Ascending aorta (tissue), 2 donors: ENCODE data around the gene MAP3K6. TPM values are rescaled to one million over a fixed set of nuclear protein-coding genes. Genes with fewer than 3 reads are reported as not detected.

Experiments used
- DNase-seq, 2 donors: peaks; one replicate each; pipeline ENCODE4 v3.0.0-alpha.2; 2019; ENCODE audit warnings: low spot score in 2 of 2
- H3K27ac ChIP-seq, 2 donors: fragments of 200-600 bp; sonication (generic); one replicate each; pipeline ENCODE4 v1.5.1; 2016 to 2017; ENCODE audit warnings: mild to moderate bottlenecking in 1 of 2
- H3K27me3 ChIP-seq: fragments of 200-600 bp; sonication (generic); one replicate; pipeline ENCODE4 v1.5.1; 2017
- H3K36me3 ChIP-seq, 2 donors: fragments of 200-600 bp; sonication (generic); one replicate each; pipeline ENCODE4 v1.5.1; 2016
- H3K4me1 ChIP-seq, 2 donors: fragments of 200-600 bp; sonication (generic); one replicate each; pipeline ENCODE4 v1.5.1; 2016 to 2017; ENCODE audit warnings: mild to moderate bottlenecking in 1 of 2
- H3K4me3 ChIP-seq, 2 donors: fragments of 200-600 bp; sonication (generic); one replicate each; pipeline ENCODE4 v1.5.1; 2016 to 2017; ENCODE audit warnings: mild to moderate bottlenecking in 1 of 2
- H3K9me3 ChIP-seq, 2 donors: fragments of 200-600 bp; sonication (generic); one replicate each; pipeline ENCODE4 v1.5.1; 2016
- CTCF ChIP-seq, 3 experiments: fragments of 200-600 bp in 2 of 3; fragments of 450-650 bp in 1 of 3; sonication (generic) in 2 of 3; IDR thresholded peaks; one replicate each; pipeline ENCODE4 v1.5.1; 2016 to 2019; ENCODE audit warnings: antibody characterized with exemption in 3 of 3, mild to moderate bottlenecking in 1 of 3, moderate library complexity in 1 of 3
- intact Hi-C: fragments of 100-400 bp; cut with DNase I; formaldehyde crosslinking; loops from one replicate; pipeline ENCODE4 v1.15.1; 2023
- total RNA-seq: library from RNA; depleted of rRNA; stranded (reverse); fragments of >200 nt; gene quantifications from one replicate; pipeline ENCODE4 v1.1.0, GENCODE V29; 2016

The MAP3K6 gene
- total RNA-seq, 1 donor from 2014 or later: 164 TPM

GRCh38 chr1:27318136-27318535 is 48.6 kb downstream of the MAP3K6 start:
- DNase-seq: no peak
- Histone ChIP-seq H3K4me1 (peaks cover 0 to 2% of the 10 kb centered on the region in 2 donors), H3K27me3 (no peaks in the 10 kb centered on the region), H3K27ac (no peak overlapping the region), H3K9me3 (no peaks in the 10 kb centered on the region), H3K4me3 (no peak overlapping the region), H3K36me3 (no peaks in the 10 kb centered on the region)
- no peak for TF ChIP-seq CTCF (IDR thresholded peaks at IDR 0.05)
- intact Hi-C loops: no loop called here

- DNase-seq: no peak
- intact Hi-C loops: no loop called here
- Histone ChIP-seq H3K27ac (no peak overlapping the region), H3K27me3 (no peaks in the 10 kb centered on the region), H3K4me1 (no peaks in the 10 kb centered on the region), H3K4me3 (no peak overlapping the region), H3K36me3 (no peaks in the 10 kb centered on the region), H3K9me3 (no peaks in the 10 kb centered on the region)
- no peak for TF ChIP-seq CTCF (IDR thresholded peaks at IDR 0.05)
Observed at GRCh38 chr1:27316860-27317259, 49.9 kb downstream of the MAP3K6 start.

- no peak for DNase-seq
- H3K27me3 ChIP-seq: no peaks in the 10 kb centered on the region
- intact Hi-C loops: no loop called here
- no peak overlapping the region for H3K27ac ChIP-seq
- TF ChIP-seq CTCF (IDR thresholded peaks at IDR 0.05): no peak
- H3K4me3 ChIP-seq: no peak overlapping the region
- no peaks in the 10 kb centered on the region for H3K4me1 ChIP-seq
- H3K36me3 ChIP-seq: peaks cover 0 to 3% of the 10 kb centered on the region in 2 donors
- H3K9me3 ChIP-seq: no peaks in the 10 kb centered on the region
Observed at GRCh38 chr1:27314737-27315136, 52.0 kb downstream of the MAP3K6 start.

GRCh38 chr1:27314169-27314568 is 52.6 kb downstream of the MAP3K6 start:
- Histone ChIP-seq H3K36me3 (peaks cover 0 to 4% of the 10 kb centered on the region in 2 donors), H3K27ac (no peak overlapping the region), H3K4me3 (no peak overlapping the region), H3K27me3 (no peaks in the 10 kb centered on the region), H3K9me3 (no peaks in the 10 kb centered on the region), H3K4me1 (no peaks in the 10 kb centered on the region)
- DNase-seq: no peak
- intact Hi-C loops: no loop called here
- no peak for TF ChIP-seq CTCF (IDR thresholded peaks at IDR 0.05)

GRCh38 chr1:27307874-27308598 is 58.7 kb downstream of the MAP3K6 start:
- Histone ChIP-seq H3K27me3 (no peaks in the 10 kb centered on the region), H3K36me3 (peaks cover 25 to 30% of the 10 kb centered on the region in 2 donors), H3K27ac (no peak overlapping the region), H3K4me3 (no peak overlapping the region), H3K4me1 (no peaks in the 10 kb centered on the region), H3K9me3 (no peaks in the 10 kb centered on the region)
- no peak for DNase-seq
- TF ChIP-seq CTCF (IDR thresholded peaks at IDR 0.05): no peak
- intact Hi-C loops: no loop called here
